Activated naive CD8-positive, alpha-beta T cell treated with anti-CD3 and anti-CD28 coated beads, Interleukin-2, amount 10 ng/mL, durations not matched to agents 7 days and 5 days (primary cell): ENCODE measurements around the gene DUSP11. TPM values are rescaled to one million over a fixed set of nuclear protein-coding genes. Genes with fewer than 3 reads are reported as not detected.
"Not testable (repeated sequence)": the region's sequence is repeated elsewhere in the genome, so short reads cannot be mapped to it uniquely, and the experiment has no call there.

ENCODE experiments used
- ATAC-seq: fragments of 150-1000 bp; cut with Tn5 transposase; one replicate; pipeline ENCODE4 v1.10.0; 2021; ENCODE audit warnings: low read depth, moderate library complexity
- POLR2A ChIA-PET: fragments of 350-600 bp; sonication (Branson Sonifier 250); formaldehyde crosslinking; loops from one replicate; lab custom pipeline; 2021; ENCODE audit warnings: antibody characterized with exemption; lab: Charles Lee
- DNase-seq: peaks from one replicate; pipeline ENCODE4 v3.0.0; 2021
- H3K27ac Mint-ChIP-seq: one replicate; pipeline ENCODE4 v1.8.0; 2022; ENCODE audit warnings: mild to moderate bottlenecking, mixed read lengths
- H3K27me3 Mint-ChIP-seq: one replicate; pipeline ENCODE4 v1.8.0; 2022; ENCODE audit warnings: mild to moderate bottlenecking, moderate library complexity, mixed read lengths
- H3K36me3 Mint-ChIP-seq: one replicate; pipeline ENCODE4 v1.8.0; 2021; ENCODE audit warnings: mild to moderate bottlenecking, mixed read lengths
- H3K4me1 Mint-ChIP-seq: one replicate; pipeline ENCODE4 v1.8.0; 2021; ENCODE audit warnings: mixed read lengths
- H3K4me3 Mint-ChIP-seq: one replicate; pipeline ENCODE4 v1.8.0; 2022; ENCODE audit warnings: mild to moderate bottlenecking, moderate library complexity, mixed read lengths
- H3K9me3 Mint-ChIP-seq: one replicate; pipeline ENCODE4 v1.8.0; 2021; ENCODE audit warnings: mixed read lengths
- total RNA-seq, 2 experiments: library from RNA; stranded (reverse); gene quantifications; one replicate each; pipeline ENCODE4 v1.2.3, GENCODE V29; 2021

DUSP11 gene
- total RNA-seq, 2 experiments from 2014 or later, result 28.8 to 32.2 TPM

GRCh38 chr2:73728043-73728442, 51.9 kb downstream of the DUSP11 start:
- Mint-ChIP-seq H3K9me3 (peaks cover 2% of the 10 kb centered on the region), H3K4me1 (no peaks in the 10 kb centered on the region), H3K27ac (no peak overlapping the region), H3K4me3 (no peak overlapping the region), H3K36me3 (peaks cover 14% of the 10 kb centered on the region), H3K27me3 (no peaks in the 10 kb centered on the region)
- POLR2A ChIA-PET, result no interaction called here
- ATAC-seq, result no peak
- no peak for DNase-seq

- H3K27me3 Mint-ChIP-seq, H3K27ac Mint-ChIP-seq, H3K9me3 Mint-ChIP-seq, H3K4me1 Mint-ChIP-seq, ATAC-seq, POLR2A ChIA-PET, DNase-seq, H3K4me3 Mint-ChIP-seq: not testable (repeated sequence)
- H3K36me3 Mint-ChIP-seq, result peaks cover 14% of the 10 kb centered on the region
Observed at GRCh38 chr2:73726657-73727056, 53.2 kb downstream of the DUSP11 start.

- peaks cover 6% of the 10 kb centered on the region for H3K9me3 Mint-ChIP-seq
- no peaks in the 10 kb centered on the region for H3K36me3 Mint-ChIP-seq
- DNase-seq (no peak), ATAC-seq (no peak)
- peaks cover 3% of the 10 kb centered on the region for H3K27me3 Mint-ChIP-seq
- no peak overlapping the region for H3K27ac Mint-ChIP-seq
- POLR2A ChIA-PET, result no interaction called here
- no peak overlapping the region for H3K4me3 Mint-ChIP-seq
- peaks cover 3% of the 10 kb centered on the region for H3K4me1 Mint-ChIP-seq
Observed at GRCh38 chr2:73718851-73719621, 60.9 kb downstream of the DUSP11 start.

- Mint-ChIP-seq H3K4me3 (no peak overlapping the region), H3K27me3 (peaks cover 4% of the 10 kb centered on the region), H3K36me3 (no peaks in the 10 kb centered on the region), H3K9me3 (peaks cover 9% of the 10 kb centered on the region), H3K4me1 (peaks cover 3% of the 10 kb centered on the region), H3K27ac (no peak overlapping the region)
- POLR2A ChIA-PET, result no interaction called here
- ATAC-seq, result no peak
- no peak for DNase-seq
Observed at GRCh38 chr2:73718421-73718820, 61.5 kb downstream of the DUSP11 start.

GRCh38 chr2:73717695-73718094, 62.2 kb downstream of the DUSP11 start:
- not testable (repeated sequence) for H3K4me3 Mint-ChIP-seq, H3K27me3 Mint-ChIP-seq, H3K27ac Mint-ChIP-seq, ATAC-seq, H3K9me3 Mint-ChIP-seq, H3K36me3 Mint-ChIP-seq, H3K4me1 Mint-ChIP-seq, DNase-seq
- POLR2A ChIA-PET, result interaction anchor here (0.6 kb wide), 1 partner anchor 462 kb away, joined by 3 read pairs; no protein-coding TSS in a partner anchor

- Mint-ChIP-seq H3K9me3 (peaks cover 9% of the 10 kb centered on the region), H3K4me3 (no peak overlapping the region), H3K36me3 (no peaks in the 10 kb centered on the region), H3K27ac (no peak overlapping the region), H3K27me3 (peaks cover 4% of the 10 kb centered on the region), H3K4me1 (peaks cover 3% of the 10 kb centered on the region)
- DNase-seq, result no peak
- no peak for ATAC-seq
- POLR2A ChIA-PET, result no interaction called here
Observed at GRCh38 chr2:73717251-73717606, 62.7 kb downstream of the DUSP11 start.

GRCh38 chr2:73716543-73717250, 63.2 kb downstream of the DUSP11 start:
- POLR2A ChIA-PET, result no interaction called here
- Mint-ChIP-seq H3K27me3 (peaks cover 4% of the 10 kb centered on the region), H3K36me3 (no peaks in the 10 kb centered on the region), H3K4me3 (no peak overlapping the region), H3K9me3 (peaks cover 9% of the 10 kb centered on the region), H3K4me1 (peaks cover 3% of the 10 kb centered on the region), H3K27ac (no peak overlapping the region)
- DNase-seq, result no peak
- ATAC-seq, result no peak

GRCh38 chr2:73714091-73714490, 65.8 kb downstream of the DUSP11 start:
- Mint-ChIP-seq H3K36me3 (no peaks in the 10 kb centered on the region), H3K9me3 (peaks cover 11% of the 10 kb centered on the region), H3K4me3 (no peak overlapping the region), H3K4me1 (peaks cover 3% of the 10 kb centered on the region), H3K27ac (no peak overlapping the region), H3K27me3 (peaks cover 4% of the 10 kb centered on the region)
- POLR2A ChIA-PET, result no interaction called here
- DNase-seq, result no peak
- ATAC-seq, result no peak

Other genes starting within 250 kb of the DUSP11 start
- gene NAT8, start 137.7 kb downstream of the DUSP11 start, total RNA-seq, result not detected
- 10 to 100 TPM; 36.1 to 37.5 TPM for gene TPRKB, start 42.8 kb downstream of the DUSP11 start, total RNA-seq
- not detected for gene C2orf78, start 4.1 kb upstream of the DUSP11 start, total RNA-seq
- 10 to 100 TPM; 38.9 to 42.1 TPM for gene STAMBP, start 48.9 kb upstream of the DUSP11 start, total RNA-seq
- gene ACTG2, start 112.9 kb upstream of the DUSP11 start, total RNA-seq, result under 1 TPM; 0.22 to 0.43 TPM
- gene DGUOK, start 146.8 kb upstream of the DUSP11 start, total RNA-seq, result 10 to 100 TPM; 71.6 to 77.7 TPM
- 10 to 100 TPM; 19.9 to 21.0 TPM for gene TET3, start 204.8 kb upstream of the DUSP11 start, total RNA-seq